Measurements from ENCODE around the gene RFX7. TPM values are rescaled to one million over a fixed set of nuclear protein-coding genes. Genes with fewer than 3 reads are reported as not detected.
"Not testable (repeated sequence)": the region's sequence is repeated elsewhere in the genome, so short reads cannot be mapped to it uniquely, and the experiment has no call there.

The RFX7 gene
- total RNA-seq, 2 experiments from 2014 or later = 40.4 to 42.5 TPM

- DNase-seq (no peak), ATAC-seq (ENCODE audit: low read depth) (no peak)
- H3K4me3 Mint-ChIP-seq = no peak overlapping the region
- H3K27ac Mint-ChIP-seq = no peak overlapping the region
- POLR2A ChIA-PET = no interaction called here
- H3K9me3 Mint-ChIP-seq = peaks cover 1% of the 10 kb centered on the region
- H3K36me3 Mint-ChIP-seq = peaks cover 35% of the 10 kb centered on the region
- H3K27me3 Mint-ChIP-seq = no peaks in the 10 kb centered on the region
- peaks cover 12% of the 10 kb centered on the region for H3K4me1 Mint-ChIP-seq
Observed at GRCh38 chr15:56176996-56177395, 66.7 kb downstream of the RFX7 start.

GRCh38 chr15:56175788-56176187 is 67.9 kb downstream of the RFX7 start:
- H3K9me3 Mint-ChIP-seq = peaks cover 12% of the 10 kb centered on the region
- H3K4me1 Mint-ChIP-seq = peaks cover 9% of the 10 kb centered on the region
- H3K27me3 Mint-ChIP-seq = no peaks in the 10 kb centered on the region
- DNase-seq = no peak
- POLR2A ChIA-PET = no interaction called here
- no peak overlapping the region for H3K4me3 Mint-ChIP-seq
- no peak for ATAC-seq (ENCODE audit: low read depth)
- no peak overlapping the region for H3K27ac Mint-ChIP-seq
- peaks cover 45% of the 10 kb centered on the region for H3K36me3 Mint-ChIP-seq

GRCh38 chr15:56174649-56175048 is 69.0 kb downstream of the RFX7 start:
- ATAC-seq (ENCODE audit: low read depth) (no peak), DNase-seq (no peak)
- peaks cover 13% of the 10 kb centered on the region for H3K4me1 Mint-ChIP-seq
- POLR2A ChIA-PET = no interaction called here
- peak overlapping the region; percentile 29 for H3K4me3 Mint-ChIP-seq
- H3K9me3 Mint-ChIP-seq = peaks cover 13% of the 10 kb centered on the region
- H3K36me3 Mint-ChIP-seq = peaks cover 55% of the 10 kb centered on the region
- no peaks in the 10 kb centered on the region for H3K27me3 Mint-ChIP-seq
- no peak overlapping the region for H3K27ac Mint-ChIP-seq

- ATAC-seq (ENCODE audit: low read depth) = no peak
- peaks cover 50% of the 10 kb centered on the region for H3K36me3 Mint-ChIP-seq
- POLR2A ChIA-PET = no interaction called here
- peaks cover 14% of the 10 kb centered on the region for H3K4me1 Mint-ChIP-seq
- H3K27ac Mint-ChIP-seq = no peak overlapping the region
- no peak overlapping the region for H3K4me3 Mint-ChIP-seq
- no peaks in the 10 kb centered on the region for H3K27me3 Mint-ChIP-seq
- H3K9me3 Mint-ChIP-seq = peaks cover 13% of the 10 kb centered on the region
- DNase-seq = no peak
Observed at GRCh38 chr15:56168394-56168793, 75.3 kb downstream of the RFX7 start.

GRCh38 chr15:56165234-56165633 is 78.4 kb downstream of the RFX7 start:
- no peaks in the 10 kb centered on the region for H3K9me3 Mint-ChIP-seq
- DNase-seq = no peak
- H3K27me3 Mint-ChIP-seq = no peaks in the 10 kb centered on the region
- no peak for ATAC-seq (ENCODE audit: low read depth)
- H3K27ac Mint-ChIP-seq = no peak overlapping the region
- H3K36me3 Mint-ChIP-seq = peaks cover 22% of the 10 kb centered on the region
- POLR2A ChIA-PET = no interaction called here
- H3K4me3 Mint-ChIP-seq = no peak overlapping the region
- H3K4me1 Mint-ChIP-seq = peaks cover 8% of the 10 kb centered on the region

GRCh38 chr15:56160966-56161365 is 82.7 kb downstream of the RFX7 start:
- Mint-ChIP-seq H3K4me3 (no peak overlapping the region), H3K9me3 (no peaks in the 10 kb centered on the region), H3K36me3 (peaks cover 26% of the 10 kb centered on the region), H3K27ac (no peak overlapping the region), H3K27me3 (no peaks in the 10 kb centered on the region), H3K4me1 (peaks cover 5% of the 10 kb centered on the region)
- POLR2A ChIA-PET = interaction anchor here (0.5 kb wide), 1 partner anchor 18 kb away, joined by 3 read pairs; no protein-coding TSS in a partner anchor
- DNase-seq (no peak), ATAC-seq (ENCODE audit: low read depth) (no peak)

GRCh38 chr15:56156877-56157276 is 86.8 kb downstream of the RFX7 start:
- no peak overlapping the region for H3K27ac Mint-ChIP-seq
- POLR2A ChIA-PET = no interaction called here
- peaks cover 8% of the 10 kb centered on the region for H3K4me1 Mint-ChIP-seq
- no peak for DNase-seq
- H3K9me3 Mint-ChIP-seq = peaks cover 18% of the 10 kb centered on the region
- H3K27me3 Mint-ChIP-seq = no peaks in the 10 kb centered on the region
- ATAC-seq (ENCODE audit: low read depth) = no peak
- peaks cover 44% of the 10 kb centered on the region for H3K36me3 Mint-ChIP-seq
- H3K4me3 Mint-ChIP-seq = no peak overlapping the region

- H3K4me1 Mint-ChIP-seq = peaks cover 11% of the 10 kb centered on the region
- H3K4me3 Mint-ChIP-seq; H3K27me3 Mint-ChIP-seq; POLR2A ChIA-PET; DNase-seq; H3K27ac Mint-ChIP-seq; ATAC-seq (ENCODE audit: low read depth): not testable (repeated sequence)
- peaks cover 30% of the 10 kb centered on the region for H3K9me3 Mint-ChIP-seq
- H3K36me3 Mint-ChIP-seq = peaks cover 57% of the 10 kb centered on the region
Observed at GRCh38 chr15:56155278-56155677, 88.4 kb downstream of the RFX7 start.

- H3K4me1 Mint-ChIP-seq; H3K4me3 Mint-ChIP-seq; DNase-seq; POLR2A ChIA-PET; ATAC-seq (ENCODE audit: low read depth); H3K27me3 Mint-ChIP-seq; H3K27ac Mint-ChIP-seq: not testable (repeated sequence)
- peaks cover 55% of the 10 kb centered on the region for H3K36me3 Mint-ChIP-seq
- peaks cover 30% of the 10 kb centered on the region for H3K9me3 Mint-ChIP-seq
Observed at GRCh38 chr15:56154768-56155167, 88.9 kb downstream of the RFX7 start.

GRCh38 chr15:56150204-56150603 is 93.5 kb downstream of the RFX7 start:
- peaks cover 62% of the 10 kb centered on the region for H3K36me3 Mint-ChIP-seq
- POLR2A ChIA-PET = no interaction called here
- H3K27ac Mint-ChIP-seq = no peak overlapping the region
- H3K27me3 Mint-ChIP-seq = no peaks in the 10 kb centered on the region
- ATAC-seq (ENCODE audit: low read depth) (no peak), DNase-seq (no peak)
- H3K4me3 Mint-ChIP-seq = no peak overlapping the region
- H3K9me3 Mint-ChIP-seq = peaks cover 35% of the 10 kb centered on the region
- H3K4me1 Mint-ChIP-seq = peaks cover 8% of the 10 kb centered on the region

- H3K27ac Mint-ChIP-seq = no peak overlapping the region
- H3K27me3 Mint-ChIP-seq = no peaks in the 10 kb centered on the region
- POLR2A ChIA-PET = no interaction called here
- H3K4me3 Mint-ChIP-seq = no peak overlapping the region
- H3K36me3 Mint-ChIP-seq = peaks cover 42% of the 10 kb centered on the region
- peaks cover 22% of the 10 kb centered on the region for H3K9me3 Mint-ChIP-seq
- H3K4me1 Mint-ChIP-seq = peaks cover 5% of the 10 kb centered on the region
- ATAC-seq (ENCODE audit: low read depth) = no peak
- DNase-seq = no peak
Observed at GRCh38 chr15:56148064-56148463, 95.6 kb downstream of the RFX7 start.

GRCh38 chr15:56146756-56147155 is 96.9 kb downstream of the RFX7 start:
- DNase-seq (no peak), ATAC-seq (ENCODE audit: low read depth) (no peak)
- no peak overlapping the region for H3K27ac Mint-ChIP-seq
- H3K4me1 Mint-ChIP-seq = peaks cover 3% of the 10 kb centered on the region
- H3K27me3 Mint-ChIP-seq = no peaks in the 10 kb centered on the region
- H3K9me3 Mint-ChIP-seq = peaks cover 19% of the 10 kb centered on the region
- no peak overlapping the region for H3K4me3 Mint-ChIP-seq
- H3K36me3 Mint-ChIP-seq = peaks cover 43% of the 10 kb centered on the region
- POLR2A ChIA-PET = no interaction called here

- Mint-ChIP-seq H3K9me3 (peaks cover 29% of the 10 kb centered on the region), H3K36me3 (peaks cover 67% of the 10 kb centered on the region), H3K27me3 (no peaks in the 10 kb centered on the region), H3K27ac (no peak overlapping the region), H3K4me1 (peaks cover 4% of the 10 kb centered on the region), H3K4me3 (no peak overlapping the region)
- ATAC-seq (ENCODE audit: low read depth) (no peak), DNase-seq (no peak)
- POLR2A ChIA-PET = no interaction called here
Observed at GRCh38 chr15:56128081-56128480, 115.6 kb downstream of the RFX7 start.

GRCh38 chr15:56126409-56126808 is 117.3 kb downstream of the RFX7 start:
- POLR2A ChIA-PET = no interaction called here

GRCh38 chr15:56124391-56124790 is 119.3 kb downstream of the RFX7 start:
- Mint-ChIP-seq H3K27me3 (no peaks in the 10 kb centered on the region), H3K27ac (no peak overlapping the region), H3K4me1 (peaks cover 4% of the 10 kb centered on the region), H3K36me3 (peaks cover 75% of the 10 kb centered on the region), H3K9me3 (peaks cover 29% of the 10 kb centered on the region), H3K4me3 (no peak overlapping the region)
- POLR2A ChIA-PET = no interaction called here
- DNase-seq = no peak
- no peak for ATAC-seq (ENCODE audit: low read depth)

More at GRCh38 chr15:56126409-56126808, 117.3 kb downstream of the RFX7 start:
- peaks cover 4% of the 10 kb centered on the region for H3K4me1 Mint-ChIP-seq
- peaks cover 82% of the 10 kb centered on the region for H3K36me3 Mint-ChIP-seq
- H3K27me3 Mint-ChIP-seq = no peaks in the 10 kb centered on the region
- H3K9me3 Mint-ChIP-seq = peaks cover 32% of the 10 kb centered on the region
- no peak for DNase-seq
- ATAC-seq (ENCODE audit: low read depth) = no peak
- H3K27ac Mint-ChIP-seq = no peak overlapping the region
- H3K4me3 Mint-ChIP-seq = no peak overlapping the region
